ENCODE data around the gene COG5. TPM values are rescaled to one million over a fixed set of nuclear protein-coding genes. Genes with fewer than 3 reads are reported as not detected.

COG5 gene
- total RNA-seq, 1 experiment from 2014 or later = 20.2 TPM

GRCh38 chr7:107251963-107252362, 311.8 kb downstream of the COG5 start:
- no peak for TF ChIP-seq CTCF (conservative IDR thresholded peaks at IDR 0.05)
- H4K91ac ChIP-seq (ENCODE audit: insufficient read length, low read depth, low read length) = no peak overlapping the region

More at GRCh38 chr7:107251963-107252362, 311.8 kb downstream of the COG5 start:
- Histone ChIP-seq H3K9ac (ENCODE audit: extremely low read depth, insufficient read length, low read length) (no peak overlapping the region), H4K20me1 (ENCODE audit: control insufficient read depth, insufficient read depth, insufficient read length) (no peaks in the 10 kb centered on the region), H3T11ph (ENCODE audit: low read length) (no peak overlapping the region), H2BK20ac (ENCODE audit: low read depth, low read length, poor library complexity, severe bottlenecking) (no peak overlapping the region), H3K4me2 (ENCODE audit: insufficient read depth, insufficient read length, low read length) (no peak overlapping the region), H3K79me1 (ENCODE audit: insufficient read depth, low read depth, low read length, poor library complexity, severe bottlenecking) (no peaks in the 10 kb centered on the region), H3K27ac (ENCODE audit: insufficient read length, low read depth, low read length) (no peak overlapping the region), H3K79me2 (ENCODE audit: insufficient read depth, low read length) (no peaks in the 10 kb centered on the region), H2BK120ac (ENCODE audit: low read depth, low read length, poor library complexity, severe bottlenecking) (no peak overlapping the region), H3K56ac (ENCODE audit: insufficient read length, low read depth, low read length) (no peak overlapping the region), H3K23me2 (ENCODE audit: insufficient read length, low read depth, low read length, poor library complexity, severe bottlenecking) (no peaks in the 10 kb centered on the region), H3K4me1 (ENCODE audit: insufficient read depth, low read length) (no peaks in the 10 kb centered on the region; the same call in 1 of the 2 replicates), H3K9me3 (ENCODE audit: control insufficient read depth, low read depth, low read length) (no peaks in the 10 kb centered on the region), H4K5ac (ENCODE audit: insufficient read length, low read depth, low read length) (no peak overlapping the region), H3K4ac (ENCODE audit: low read depth, low read length) (no peak overlapping the region), H2AFZ (ENCODE audit: low read length) (no peak overlapping the region), H2BK5ac (ENCODE audit: insufficient read length, low read length) (no peak overlapping the region), H3K23ac (ENCODE audit: insufficient read length, low read depth, low read length) (no peak overlapping the region), H4K8ac (replicated peaks; ENCODE audit: insufficient read length, low read depth, low read length) (no peak overlapping the region), H2BK15ac (ENCODE audit: low read depth, low read length) (no peak overlapping the region), H3K27me3 (ENCODE audit: insufficient read depth, low read length) (no peaks in the 10 kb centered on the region), H2AK5ac (ENCODE audit: insufficient read length, low read length) (no peak overlapping the region), H2BK12ac (ENCODE audit: insufficient read length, low read depth, low read length) (no peak overlapping the region), H3K18ac (ENCODE audit: insufficient read length, low read depth, low read length) (no peak overlapping the region), H3K14ac (ENCODE audit: insufficient read depth, low read length) (no peak overlapping the region)
- H3K9me3 Mint-ChIP-seq = peaks cover 2 to 5% of the 10 kb centered on the region in 2 experiments; a peak in 2 of 5 replicates
- no peaks in the 10 kb centered on the region for H3K27me3 Mint-ChIP-seq (ENCODE audit: low read depth)
- H3K27ac Mint-ChIP-seq = peak overlapping the region in 1 of 3 experiments; percentile 41; a peak in 1 of 7 replicates
- no peak for DNase-seq
- no CpG with 5 or more reads among the region's 3 CpGs for WGBS (ENCODE audit: extremely low coverage, insufficient read length, low lambda C conversion rate)
- peaks cover 0 to 14% of the 10 kb centered on the region in 2 experiments; a peak in 2 of 4 replicates for H3K4me1 Mint-ChIP-seq
- peaks cover 2 to 9% (median 5%) of the 10 kb centered on the region in 3 experiments; a peak in 6 of 7 replicates for H3K36me3 Mint-ChIP-seq (ENCODE audit: insufficient read depth in 1 of 3, low read depth in 3 of 3)
- H3K4me3 Mint-ChIP-seq = no peak overlapping the region

All from H9 (cell line).